ENCODE data around the gene SH2B3. TPM values are rescaled to one million over a fixed set of nuclear protein-coding genes. Genes with fewer than 3 reads are reported as not detected.

Gene SH2B3
- total and polyA plus RNA-seq, 2 donors (not counting 3 experiments of a cell fraction or from before 2014, with no cell fraction given) = 63.1 to 97.9 TPM

DNA sequence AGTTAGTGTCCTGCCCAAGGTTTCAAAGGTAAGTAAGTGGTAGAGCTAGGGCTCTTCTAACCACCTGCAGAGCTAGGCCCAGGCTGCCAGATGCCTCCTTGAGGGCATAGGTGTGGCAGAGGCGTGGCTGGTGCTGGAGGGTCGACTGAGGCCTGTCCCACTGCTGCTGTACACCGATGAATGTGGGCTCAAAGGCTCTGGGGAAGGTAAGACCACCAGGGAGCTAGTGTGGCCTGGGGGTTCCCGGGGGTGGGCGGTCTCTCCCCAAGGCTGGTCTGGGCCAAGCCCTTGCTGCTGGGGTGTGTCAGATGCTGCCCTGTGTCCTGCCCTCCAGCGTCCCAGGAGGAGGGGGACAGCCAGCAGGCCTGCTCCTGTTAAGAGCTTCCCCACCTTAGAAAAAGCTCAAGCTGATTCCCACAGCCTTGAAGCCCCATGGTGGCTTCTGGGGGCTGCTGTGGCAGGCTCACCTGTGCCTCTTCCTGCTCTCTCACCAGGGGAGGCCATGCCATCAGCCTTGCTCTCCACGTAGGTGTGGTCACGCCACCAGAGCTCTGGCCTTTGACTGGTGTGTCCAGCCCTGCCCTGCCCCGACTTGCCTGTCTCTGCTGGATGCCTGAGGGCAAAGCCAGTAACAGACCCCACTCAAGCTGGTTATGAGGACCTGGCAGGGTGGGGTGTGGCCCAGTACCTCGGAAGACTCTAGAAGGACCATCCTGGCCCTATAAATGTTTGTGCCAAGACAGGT is 36.8 kb downstream of the SH2B3 start:
- H3K27me3 ChIP-seq (ENCODE audit: control insufficient read depth in 2 of 2, insufficient read depth in 2 of 2, low read length in 2 of 2) = no peaks in the 10 kb centered on the region
- peak overlapping the region; percentile 11 for H3K27ac ChIP-seq (ENCODE audit: insufficient read depth, low read depth, low read length)
- DNase-seq (ENCODE audit: low read depth, low spot score) (no peak), FAIRE-seq (no peak)
- H3K9me3 ChIP-seq (replicated peaks; ENCODE audit: control insufficient read depth, insufficient read depth, low read length) = no peaks in the 10 kb centered on the region
- no peak overlapping the region for H2AFZ ChIP-seq (ENCODE audit: low read depth, low read length)
- no TSS peak for BruUV-seq (replicated peaks)
- TF ChIP-seq POLR2A (IDR thresholded peaks at IDR 0.05; ENCODE audit: low read depth, low read length) (no peak), POLR2AphosphoS5 (IDR thresholded peaks at IDR 0.05; ENCODE audit: insufficient read depth, low read depth, low read length) (peak; percentile 6)
- no peaks in the 10 kb centered on the region for H3K9me1 ChIP-seq (replicated peaks; ENCODE audit: control insufficient read depth, extremely low read depth, insufficient read depth, low read length)
- ChIA-PET CTCF (interaction anchor here (1.3 to 16.4 kb wide), 5 partner anchors 8 to 44 kb away, joined by 3 to 464 read pairs (median 7); no protein-coding TSS in a partner anchor), POLR2A (no interaction called here)
- H3K4me2 ChIP-seq (ENCODE audit: insufficient read depth, low read length) = no peak overlapping the region
- H3K79me2 ChIP-seq (ENCODE audit: control insufficient read depth, insufficient read depth, low read length) = peaks cover 82% of the 10 kb centered on the region
- peaks cover 74% of the 10 kb centered on the region for H3K4me1 ChIP-seq (ENCODE audit: control insufficient read depth, extremely low read depth, insufficient read depth, low read length)
- H3K4me3 ChIP-seq (replicated peaks in 1 of 3; ENCODE audit: insufficient read depth in 1 of 3, low read depth in 1 of 3, low read length in 3 of 3) = no peak overlapping the region
- peaks cover 6 to 22% of the 10 kb centered on the region in 2 experiments for H3K36me3 ChIP-seq (ENCODE audit: control insufficient read depth in 2 of 2, extremely low read depth in 1 of 2, insufficient read depth in 2 of 2, low read length in 2 of 2)
- dilution Hi-C loops (cut with MboI; ENCODE audit: extremely low pct_ligation_motif_present, low sequenced_read_pairs) = no loop called here
- intact Hi-C loops (cut with micrococcal nuclease) = no loop called here
- H4K20me1 ChIP-seq (replicated peaks; ENCODE audit: control insufficient read depth, extremely low read depth, insufficient read depth, low read length) = no peaks in the 10 kb centered on the region
- H3K9ac ChIP-seq (replicated peaks; ENCODE audit: extremely low read depth, insufficient read depth, low read length) = no peak overlapping the region

DNA sequence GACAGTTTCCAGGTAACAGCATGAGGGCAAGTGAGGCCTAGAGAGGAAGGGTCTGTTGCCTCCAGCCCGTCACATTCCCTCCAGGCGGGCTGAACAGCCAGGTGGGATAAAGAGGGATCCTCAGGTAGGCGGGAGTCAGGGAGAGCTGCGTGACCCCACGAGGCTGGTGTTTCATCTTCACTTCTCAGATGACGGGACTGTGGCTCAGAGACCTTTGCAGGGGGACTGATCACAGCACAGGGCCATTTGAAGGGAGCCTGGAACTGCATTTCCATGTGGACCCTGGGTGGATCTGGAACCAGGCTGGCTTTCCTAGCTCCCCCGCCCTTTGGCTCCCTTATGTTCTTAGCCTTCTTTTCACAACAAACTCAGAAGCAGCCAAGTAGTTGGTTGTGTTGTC is 37.4 kb downstream of the SH2B3 start:
- H3K9me1 ChIP-seq (replicated peaks; ENCODE audit: control insufficient read depth, extremely low read depth, insufficient read depth, low read length) = no peaks in the 10 kb centered on the region
- FAIRE-seq (no peak), DNase-seq (ENCODE audit: low read depth, low spot score) (no peak)
- no peak overlapping the region for H2AFZ ChIP-seq (ENCODE audit: low read depth, low read length)
- no peak overlapping the region for H3K9ac ChIP-seq (replicated peaks; ENCODE audit: extremely low read depth, insufficient read depth, low read length)
- H3K27me3 ChIP-seq (ENCODE audit: control insufficient read depth in 2 of 2, insufficient read depth in 2 of 2, low read length in 2 of 2) = no peaks in the 10 kb centered on the region
- intact Hi-C loops (cut with micrococcal nuclease) = no loop called here
- no peak overlapping the region for H3K4me3 ChIP-seq (replicated peaks in 1 of 3; ENCODE audit: insufficient read depth in 1 of 3, low read depth in 1 of 3, low read length in 3 of 3)
- no peak overlapping the region for H3K4me2 ChIP-seq (ENCODE audit: insufficient read depth, low read length)
- no peaks in the 10 kb centered on the region for H4K20me1 ChIP-seq (replicated peaks; ENCODE audit: control insufficient read depth, extremely low read depth, insufficient read depth, low read length)
- BruUV-seq (replicated peaks) = no TSS peak
- peaks cover 84% of the 10 kb centered on the region for H3K79me2 ChIP-seq (ENCODE audit: control insufficient read depth, insufficient read depth, low read length)
- peak overlapping the region; percentile 14 for H3K27ac ChIP-seq (ENCODE audit: insufficient read depth, low read depth, low read length)
- peaks cover 9 to 28% of the 10 kb centered on the region in 2 experiments for H3K36me3 ChIP-seq (ENCODE audit: control insufficient read depth in 2 of 2, extremely low read depth in 1 of 2, insufficient read depth in 2 of 2, low read length in 2 of 2)
- ChIA-PET CTCF (interaction anchor here (1.3 to 16.4 kb wide), 5 partner anchors 9 to 45 kb away, joined by 3 to 464 read pairs (median 7); no protein-coding TSS in a partner anchor), POLR2A (interaction anchor here (0.6 kb wide), 1 partner anchor 44 kb away, joined by 3 read pairs; no protein-coding TSS in a partner anchor)
- dilution Hi-C loops (cut with MboI; ENCODE audit: extremely low pct_ligation_motif_present, low sequenced_read_pairs) = no loop called here
- H3K9me3 ChIP-seq (replicated peaks; ENCODE audit: control insufficient read depth, insufficient read depth, low read length) = no peaks in the 10 kb centered on the region
- TF ChIP-seq POLR2A (IDR thresholded peaks at IDR 0.05; ENCODE audit: low read depth, low read length) = no peak
- no peak for TF ChIP-seq EZH2 (IDR thresholded peaks at IDR 0.05; ENCODE audit: borderline replicate concordance, low read depth, low read length, severe bottlenecking)
- no peak for TF ChIP-seq MYC (IDR thresholded peaks at IDR 0.05; ENCODE audit: low read depth, low read length)
- TF ChIP-seq GATA2 (IDR thresholded peaks at IDR 0.05; ENCODE audit: insufficient read depth, insufficient read length, low read depth, low read length) = no peak
- TF ChIP-seq, protein P1, sequence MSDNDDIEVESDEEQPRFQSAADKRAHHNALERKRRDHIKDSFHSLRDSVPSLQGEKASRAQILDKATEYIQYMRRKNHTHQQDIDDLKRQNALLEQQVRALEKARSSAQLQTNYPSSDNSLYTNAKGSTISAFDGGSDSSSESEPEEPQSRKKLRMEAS (IDR thresholded peaks at IDR 0.05; ENCODE audit: insufficient read depth, insufficient read length) = no peak
- no peak for TF ChIP-seq FOS (IDR thresholded peaks at IDR 0.05; ENCODE audit: borderline replicate concordance, insufficient read depth, low read length)
- no peak for TF ChIP-seq JUN (IDR thresholded peaks at IDR 0.05; ENCODE audit: borderline replicate concordance, insufficient read depth, insufficient read length, low read depth)
- TF ChIP-seq, protein P2, sequence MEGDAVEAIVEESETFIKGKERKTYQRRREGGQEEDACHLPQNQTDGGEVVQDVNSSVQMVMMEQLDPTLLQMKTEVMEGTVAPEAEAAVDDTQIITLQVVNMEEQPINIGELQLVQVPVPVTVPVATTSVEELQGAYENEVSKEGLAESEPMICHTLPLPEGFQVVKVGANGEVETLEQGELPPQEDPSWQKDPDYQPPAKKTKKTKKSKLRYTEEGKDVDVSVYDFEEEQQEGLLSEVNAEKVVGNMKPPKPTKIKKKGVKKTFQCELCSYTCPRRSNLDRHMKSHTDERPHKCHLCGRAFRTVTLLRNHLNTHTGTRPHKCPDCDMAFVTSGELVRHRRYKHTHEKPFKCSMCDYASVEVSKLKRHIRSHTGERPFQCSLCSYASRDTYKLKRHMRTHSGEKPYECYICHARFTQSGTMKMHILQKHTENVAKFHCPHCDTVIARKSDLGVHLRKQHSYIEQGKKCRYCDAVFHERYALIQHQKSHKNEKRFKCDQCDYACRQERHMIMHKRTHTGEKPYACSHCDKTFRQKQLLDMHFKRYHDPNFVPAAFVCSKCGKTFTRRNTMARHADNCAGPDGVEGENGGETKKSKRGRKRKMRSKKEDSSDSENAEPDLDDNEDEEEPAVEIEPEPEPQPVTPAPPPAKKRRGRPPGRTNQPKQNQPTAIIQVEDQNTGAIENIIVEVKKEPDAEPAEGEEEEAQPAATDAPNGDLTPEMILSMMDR (IDR thresholded peaks at IDR 0.05; ENCODE audit: extremely low read depth in 1 of 2, insufficient read depth in 1 of 2, low read depth in 1 of 2, low read length in 2 of 2) = no peak
- TF ChIP-seq POLR2AphosphoS5 (IDR thresholded peaks at IDR 0.05; ENCODE audit: insufficient read depth, low read depth, low read length) = no peak
- peaks cover 74% of the 10 kb centered on the region for H3K4me1 ChIP-seq (ENCODE audit: control insufficient read depth, extremely low read depth, insufficient read depth, low read length)

Data from endothelial cell of umbilical vein (primary cell).